Prostate gland (tissue), 2 donors: ENCODE results near the gene ACOXL.

ENCODE experiments used
- POLR2AphosphoS5 ChIP-seq: sonication (generic); formaldehyde crosslinking; IDR thresholded peaks from one replicate; pipeline ENCODE4 v1.6.1; 2017; ENCODE audit warnings: antibody characterized with exemption
- TF ChIP-seq, protein P1 (sequence below), 4 experiments: fragments of 200-600 bp in 2 of 4; fragments of 450-650 bp in 2 of 4; sonication (generic) in 2 of 4; IDR thresholded peaks; 1 replicate in 3 of 4; 2 replicates in 1 of 4; pipeline ENCODE4 v1.5.1; 2016 to 2019; ENCODE audit warnings: antibody characterized with exemption in 4 of 4, mild to moderate bottlenecking in 2 of 4, moderate library complexity in 2 of 4

DNA sequence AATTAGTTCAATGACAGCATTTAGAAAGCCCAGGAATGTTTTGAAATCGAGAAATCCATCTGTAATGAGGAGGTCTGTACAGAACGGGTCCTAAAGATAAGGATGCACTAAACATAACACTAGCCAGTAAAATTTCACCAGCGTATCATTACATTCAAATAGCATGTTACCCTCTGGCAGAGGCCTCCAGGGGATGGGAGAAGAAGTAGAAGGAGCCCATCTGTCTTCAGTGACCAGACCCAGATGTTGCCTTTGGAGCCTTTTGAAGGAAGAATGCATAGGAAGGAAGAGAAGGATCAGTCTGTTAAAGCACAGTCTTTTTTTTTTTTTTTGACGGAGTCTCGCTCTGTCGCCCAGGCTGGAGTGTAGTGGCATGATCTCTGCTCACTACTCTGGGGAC is 302.2 kb downstream of the ACOXL start:
- no peak for TF ChIP-seq POLR2AphosphoS5
- TF ChIP-seq, protein P1, sequence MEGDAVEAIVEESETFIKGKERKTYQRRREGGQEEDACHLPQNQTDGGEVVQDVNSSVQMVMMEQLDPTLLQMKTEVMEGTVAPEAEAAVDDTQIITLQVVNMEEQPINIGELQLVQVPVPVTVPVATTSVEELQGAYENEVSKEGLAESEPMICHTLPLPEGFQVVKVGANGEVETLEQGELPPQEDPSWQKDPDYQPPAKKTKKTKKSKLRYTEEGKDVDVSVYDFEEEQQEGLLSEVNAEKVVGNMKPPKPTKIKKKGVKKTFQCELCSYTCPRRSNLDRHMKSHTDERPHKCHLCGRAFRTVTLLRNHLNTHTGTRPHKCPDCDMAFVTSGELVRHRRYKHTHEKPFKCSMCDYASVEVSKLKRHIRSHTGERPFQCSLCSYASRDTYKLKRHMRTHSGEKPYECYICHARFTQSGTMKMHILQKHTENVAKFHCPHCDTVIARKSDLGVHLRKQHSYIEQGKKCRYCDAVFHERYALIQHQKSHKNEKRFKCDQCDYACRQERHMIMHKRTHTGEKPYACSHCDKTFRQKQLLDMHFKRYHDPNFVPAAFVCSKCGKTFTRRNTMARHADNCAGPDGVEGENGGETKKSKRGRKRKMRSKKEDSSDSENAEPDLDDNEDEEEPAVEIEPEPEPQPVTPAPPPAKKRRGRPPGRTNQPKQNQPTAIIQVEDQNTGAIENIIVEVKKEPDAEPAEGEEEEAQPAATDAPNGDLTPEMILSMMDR (IDR thresholded peaks at IDR 0.05), result no peak
